Vagina (tissue), 2 donors: ENCODE measurements around the gene CENPB.

Experiments used
- POLR2A ChIP-seq, 2 donors: fragments of 450-650 bp; IDR thresholded peaks; one replicate each; pipeline ENCODE4 v1.6.1; 2017; ENCODE audit warnings: antibody characterized with exemption in 2 of 2, mild to moderate bottlenecking in 2 of 2, moderate library complexity in 2 of 2
- TF ChIP-seq, protein P1 (sequence below), 3 experiments: fragments of 450-650 bp in 2 of 3; fragments of 200-600 bp in 1 of 3; sonication (generic) in 1 of 3; IDR thresholded peaks; one replicate each; pipeline ENCODE4 v1.5.1; 2017 to 2019; ENCODE audit warnings: antibody characterized with exemption in 3 of 3, mild to moderate bottlenecking in 2 of 3, moderate library complexity in 2 of 3

DNA sequence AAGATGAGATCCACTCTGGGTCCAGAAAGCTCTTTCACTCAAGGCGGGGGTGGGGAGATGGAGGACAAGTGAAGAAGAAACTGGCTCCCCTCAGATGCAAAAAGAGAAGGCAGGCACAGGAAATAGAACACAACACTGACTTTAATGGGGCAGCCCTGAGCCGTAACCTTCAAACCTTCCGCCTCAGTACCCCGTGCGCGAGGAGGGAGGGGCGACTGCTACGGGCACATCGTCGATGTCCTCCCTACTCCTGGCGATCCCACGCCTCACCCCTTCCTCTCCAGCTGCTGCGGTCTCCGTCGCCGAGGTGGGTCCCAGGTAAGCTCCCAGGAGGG lies 9.2 kb downstream of the CENPB start:
- no peak for TF ChIP-seq POLR2A (IDR thresholded peaks at IDR 0.05)
- TF ChIP-seq, protein P1, sequence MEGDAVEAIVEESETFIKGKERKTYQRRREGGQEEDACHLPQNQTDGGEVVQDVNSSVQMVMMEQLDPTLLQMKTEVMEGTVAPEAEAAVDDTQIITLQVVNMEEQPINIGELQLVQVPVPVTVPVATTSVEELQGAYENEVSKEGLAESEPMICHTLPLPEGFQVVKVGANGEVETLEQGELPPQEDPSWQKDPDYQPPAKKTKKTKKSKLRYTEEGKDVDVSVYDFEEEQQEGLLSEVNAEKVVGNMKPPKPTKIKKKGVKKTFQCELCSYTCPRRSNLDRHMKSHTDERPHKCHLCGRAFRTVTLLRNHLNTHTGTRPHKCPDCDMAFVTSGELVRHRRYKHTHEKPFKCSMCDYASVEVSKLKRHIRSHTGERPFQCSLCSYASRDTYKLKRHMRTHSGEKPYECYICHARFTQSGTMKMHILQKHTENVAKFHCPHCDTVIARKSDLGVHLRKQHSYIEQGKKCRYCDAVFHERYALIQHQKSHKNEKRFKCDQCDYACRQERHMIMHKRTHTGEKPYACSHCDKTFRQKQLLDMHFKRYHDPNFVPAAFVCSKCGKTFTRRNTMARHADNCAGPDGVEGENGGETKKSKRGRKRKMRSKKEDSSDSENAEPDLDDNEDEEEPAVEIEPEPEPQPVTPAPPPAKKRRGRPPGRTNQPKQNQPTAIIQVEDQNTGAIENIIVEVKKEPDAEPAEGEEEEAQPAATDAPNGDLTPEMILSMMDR (IDR thresholded peaks at IDR 0.05): no peak
